Measurements from ENCODE around the gene EYA2. TPM values are rescaled to one million over a fixed set of nuclear protein-coding genes. Genes with fewer than 3 reads are reported as not detected.

EYA2 gene
- total and polyA plus RNA-seq, 2 donors = 0.70 to 2.2 TPM

DNA sequence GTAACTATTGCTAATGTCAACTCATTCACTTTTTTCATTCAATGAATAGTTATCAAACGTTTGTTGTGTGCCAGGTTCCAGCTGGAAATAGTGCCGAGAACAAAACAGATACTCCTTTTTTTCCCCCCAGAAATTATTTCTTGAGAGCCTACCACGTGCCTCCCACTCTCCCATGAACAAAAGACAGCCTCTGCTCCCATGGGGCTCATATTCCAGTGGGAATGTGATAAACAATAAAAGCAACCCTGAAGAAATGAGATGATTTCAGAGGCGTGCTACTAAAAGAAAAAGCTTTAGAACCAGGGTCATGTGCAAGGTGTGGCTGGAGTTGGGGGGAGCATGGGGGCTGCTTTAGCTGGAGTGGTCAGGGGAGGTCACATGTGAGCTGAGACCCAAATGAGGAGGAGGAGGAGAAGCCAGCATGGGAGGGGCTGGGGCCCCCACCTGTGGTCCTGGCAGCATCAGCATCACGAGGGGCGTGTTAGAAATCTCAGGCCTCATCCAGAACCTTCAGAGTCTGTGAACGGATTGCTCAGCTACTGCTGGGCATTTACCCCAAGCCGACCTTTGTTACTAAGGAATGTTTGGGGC, 157.4 kb downstream of the EYA2 start:
- Histone ChIP-seq H3K4me3 (ENCODE audit: low read depth, low read length) (no peak overlapping the region), H3K36me3 (ENCODE audit: insufficient read depth) (no peaks in the 10 kb centered on the region), H3K27ac (ENCODE audit: low read depth) (no peak overlapping the region), H3K4me1 (ENCODE audit: insufficient read depth) (no peaks in the 10 kb centered on the region)
- WGBS = 44% methylated on average over 8 of the region's 8 CpGs
- no peak for DNase-seq (ENCODE audit: extremely low spot score)

- no peak for DNase-seq (ENCODE audit: extremely low spot score)
- no peaks in the 10 kb centered on the region for H3K4me1 ChIP-seq (ENCODE audit: insufficient read depth)
- no peaks in the 10 kb centered on the region for H3K36me3 ChIP-seq (ENCODE audit: insufficient read depth)
- no peak overlapping the region for H3K27ac ChIP-seq (ENCODE audit: low read depth)
- no peak overlapping the region for H3K4me3 ChIP-seq (ENCODE audit: low read depth, low read length)
- 94% methylated on average over 5 of the region's 5 CpGs for WGBS
These were observed 159.9 kb downstream of the EYA2 start for GRCh38 chr20:47054506-47054905.

DNA sequence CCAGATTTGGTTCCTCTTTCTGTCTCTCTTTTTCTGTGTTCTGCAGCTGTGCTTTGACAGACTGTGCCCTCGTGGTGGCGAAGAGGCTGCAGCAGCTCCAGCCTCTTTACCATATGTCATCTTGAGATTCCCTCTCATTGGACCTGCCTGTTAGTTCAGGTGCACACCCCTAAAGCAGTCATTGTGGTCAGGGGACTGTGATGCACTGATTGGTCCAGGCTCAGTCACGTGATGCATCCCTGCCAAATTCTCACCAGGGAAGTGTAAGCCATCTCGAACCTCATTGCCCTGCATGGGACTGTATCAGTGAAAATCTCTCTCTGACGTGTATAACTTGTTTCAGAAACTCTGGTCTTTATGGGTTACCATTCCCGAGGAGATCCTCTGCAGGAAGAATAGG, 160.3 kb downstream of the EYA2 start:
- H3K4me3 ChIP-seq (ENCODE audit: low read depth, low read length) = no peak overlapping the region
- no peak overlapping the region for H3K27ac ChIP-seq (ENCODE audit: low read depth)
- DNase-seq (ENCODE audit: extremely low spot score) = no peak
- no peaks in the 10 kb centered on the region for H3K4me1 ChIP-seq (ENCODE audit: insufficient read depth)
- 78% methylated on average over 6 of the region's 6 CpGs for WGBS
- no peaks in the 10 kb centered on the region for H3K36me3 ChIP-seq (ENCODE audit: insufficient read depth)

DNA sequence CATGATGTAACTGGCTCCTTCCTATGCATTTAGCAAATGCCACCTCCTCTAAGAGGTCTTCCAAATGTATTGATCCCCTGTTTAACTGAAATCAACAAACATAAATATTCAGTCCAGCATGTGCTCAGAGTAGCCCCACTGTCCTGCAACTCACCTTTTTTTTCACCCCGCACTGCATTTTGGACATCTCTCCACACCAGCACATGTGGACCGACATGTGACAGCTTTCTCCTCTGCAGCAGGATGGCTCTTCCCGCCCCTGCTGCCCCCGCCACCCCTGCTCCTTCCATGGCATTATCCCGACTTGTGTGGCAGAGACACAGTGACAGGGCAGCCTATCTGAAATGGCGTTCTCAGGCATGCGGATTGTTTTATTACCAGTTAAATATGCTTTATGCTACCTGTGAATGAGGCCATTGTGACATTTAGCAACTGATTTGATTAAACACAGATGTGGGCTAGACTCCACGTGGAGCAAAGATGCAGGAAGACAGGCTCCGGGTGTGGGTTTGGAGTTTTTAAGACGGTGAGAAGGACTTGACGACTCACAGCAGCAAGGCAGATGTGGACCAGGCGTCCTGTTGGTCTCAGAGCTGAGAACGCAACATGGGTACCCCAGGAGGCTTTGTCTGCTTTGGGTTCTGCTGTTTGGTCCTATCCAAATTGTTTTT, 161.2 kb downstream of the EYA2 start:
- 32% methylated on average over 13 of the region's 13 CpGs for WGBS
- H3K27ac ChIP-seq (ENCODE audit: low read depth) = no peak overlapping the region
- no peak overlapping the region for H3K4me3 ChIP-seq (ENCODE audit: low read depth, low read length)
- no peak for DNase-seq (ENCODE audit: extremely low spot score)
- no peaks in the 10 kb centered on the region for H3K36me3 ChIP-seq (ENCODE audit: insufficient read depth)
- no peaks in the 10 kb centered on the region for H3K4me1 ChIP-seq (ENCODE audit: insufficient read depth)

DNA sequence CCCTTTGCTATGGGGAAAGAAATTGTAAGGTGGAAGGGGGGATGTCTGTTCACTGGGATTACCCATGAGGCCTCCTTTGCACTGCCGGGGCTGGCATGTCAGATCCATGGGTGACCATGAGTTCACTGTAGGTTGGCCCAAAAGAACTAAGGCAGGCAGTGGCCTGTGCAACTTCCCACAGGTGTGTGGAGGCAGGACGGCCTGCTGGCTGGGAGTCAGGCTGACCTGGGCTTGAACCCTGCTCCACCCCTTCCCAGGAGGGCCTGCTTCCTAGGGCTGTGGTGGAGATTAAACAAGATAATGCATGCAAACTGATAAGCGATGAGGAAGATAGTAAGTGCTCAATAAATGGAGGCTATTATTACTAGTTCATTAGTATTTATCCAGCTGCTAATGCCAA, 163.0 kb downstream of the EYA2 start:
- WGBS = 59% methylated on average over 3 of the region's 3 CpGs
- H3K4me1 ChIP-seq (ENCODE audit: insufficient read depth) = no peaks in the 10 kb centered on the region
- H3K27ac ChIP-seq (ENCODE audit: low read depth) = no peak overlapping the region
- DNase-seq (ENCODE audit: extremely low spot score) = no peak
- no peaks in the 10 kb centered on the region for H3K36me3 ChIP-seq (ENCODE audit: insufficient read depth)
- H3K4me3 ChIP-seq (ENCODE audit: low read depth, low read length) = no peak overlapping the region

- H3K27ac ChIP-seq (ENCODE audit: low read depth) = no peak overlapping the region
- WGBS = 86% methylated on average over 4 of the region's 4 CpGs
These were observed 163.6 kb downstream of the EYA2 start for GRCh38 chr20:47058236-47058635.

DNA sequence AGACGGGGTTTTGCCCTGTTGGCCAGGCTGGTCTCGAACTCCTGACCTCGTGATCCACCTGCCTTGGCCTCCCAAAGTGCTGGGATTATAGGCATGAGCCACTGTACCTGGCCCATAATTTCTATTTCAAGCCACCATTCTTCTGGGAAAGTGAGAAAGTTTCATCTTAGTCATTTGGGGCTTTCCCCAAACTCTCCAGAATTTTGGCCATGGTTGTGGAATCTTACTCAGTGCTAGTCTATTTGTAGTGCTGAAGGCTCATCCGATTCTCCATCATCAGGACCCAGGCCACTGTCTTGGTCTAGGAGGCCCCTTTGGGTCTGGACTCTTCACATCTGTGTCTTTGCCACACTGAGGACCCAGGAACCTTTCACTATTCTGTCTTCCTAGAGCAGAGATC, 164.9 kb downstream of the EYA2 start:
- Histone ChIP-seq H3K27ac (ENCODE audit: low read depth) (no peak overlapping the region), H3K4me1 (ENCODE audit: insufficient read depth) (no peaks in the 10 kb centered on the region), H3K4me3 (ENCODE audit: low read depth, low read length) (no peak overlapping the region), H3K36me3 (ENCODE audit: insufficient read depth) (no peaks in the 10 kb centered on the region)
- no peak for DNase-seq (ENCODE audit: extremely low spot score)
- WGBS = 91% methylated on average over 4 of the region's 4 CpGs

More at GRCh38 chr20:47058236-47058635, 163.6 kb downstream of the EYA2 start:
- no peak for DNase-seq (ENCODE audit: extremely low spot score)
- Histone ChIP-seq H3K4me3 (ENCODE audit: low read depth, low read length) (no peak overlapping the region), H3K36me3 (ENCODE audit: insufficient read depth) (no peaks in the 10 kb centered on the region), H3K4me1 (ENCODE audit: insufficient read depth) (no peaks in the 10 kb centered on the region)

DNA sequence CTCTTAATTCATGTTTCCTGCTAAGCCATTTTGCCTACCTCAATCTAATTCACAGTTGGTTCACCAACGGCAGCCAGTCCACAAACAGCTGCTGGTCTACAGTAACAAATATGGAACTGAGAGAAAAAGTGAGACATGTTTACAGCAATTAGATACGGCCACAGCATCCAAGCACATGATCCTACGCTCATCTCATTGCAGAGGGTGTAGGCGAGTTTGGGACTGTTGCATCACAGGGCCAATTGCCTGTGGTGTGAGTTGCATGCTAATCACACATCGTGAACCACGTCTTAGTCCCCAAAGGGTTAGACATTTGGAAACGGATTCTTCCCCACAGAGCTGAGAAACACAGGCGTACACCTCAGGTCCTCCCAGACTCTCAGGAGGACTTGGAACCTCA, 166.9 kb downstream of the EYA2 start:
- 92% methylated on average over 8 of the region's 8 CpGs for WGBS
- no peak overlapping the region for H3K4me3 ChIP-seq (ENCODE audit: low read depth, low read length)
- DNase-seq (ENCODE audit: extremely low spot score) = no peak
- no peaks in the 10 kb centered on the region for H3K36me3 ChIP-seq (ENCODE audit: insufficient read depth)
- H3K27ac ChIP-seq (ENCODE audit: low read depth) = no peak overlapping the region
- H3K4me1 ChIP-seq (ENCODE audit: insufficient read depth) = no peaks in the 10 kb centered on the region

DNA sequence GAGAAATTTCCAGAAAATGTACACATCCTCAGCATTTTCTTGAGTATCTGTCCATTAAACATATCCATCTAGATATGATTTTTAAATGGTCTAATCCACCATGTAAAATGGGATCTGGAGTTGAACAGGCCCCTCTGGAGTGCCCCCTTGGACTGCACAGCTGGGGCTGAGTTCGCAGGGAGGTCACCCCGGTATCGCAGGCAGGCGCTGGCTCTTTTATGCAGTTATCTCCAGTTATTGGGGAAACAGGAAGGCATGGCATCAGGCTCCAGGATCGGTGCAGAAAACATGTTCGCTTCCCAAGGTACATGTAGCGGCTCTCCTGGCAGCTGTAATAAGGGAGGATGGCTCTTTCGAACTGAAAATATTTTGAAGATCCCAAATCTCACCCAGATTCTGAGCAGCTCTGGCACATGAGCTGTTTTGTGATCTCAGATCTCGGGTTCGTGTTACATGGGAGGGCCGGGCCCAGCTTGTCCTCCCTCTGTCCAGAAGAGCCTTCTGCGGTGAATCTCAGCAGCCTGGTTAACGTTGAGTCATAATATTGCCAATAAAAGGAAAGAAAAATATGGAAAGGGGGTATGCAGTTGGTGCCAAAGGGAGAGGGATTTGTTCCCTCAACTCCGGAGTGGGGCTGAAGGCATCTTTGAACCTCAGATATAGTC, 167.7 kb downstream of the EYA2 start:
- no peaks in the 10 kb centered on the region for H3K4me1 ChIP-seq (ENCODE audit: insufficient read depth)
- H3K36me3 ChIP-seq (ENCODE audit: insufficient read depth) = no peaks in the 10 kb centered on the region
- no peak overlapping the region for H3K4me3 ChIP-seq (ENCODE audit: low read depth, low read length)
- 51% methylated on average over 14 of the region's 14 CpGs for WGBS
- H3K27ac ChIP-seq (ENCODE audit: low read depth) = no peak overlapping the region
- no peak for DNase-seq (ENCODE audit: extremely low spot score)

GRCh38 chr20:47063407-47063806, 168.8 kb downstream of the EYA2 start:
- Histone ChIP-seq H3K36me3 (ENCODE audit: insufficient read depth) (no peaks in the 10 kb centered on the region), H3K4me1 (ENCODE audit: insufficient read depth) (no peaks in the 10 kb centered on the region), H3K4me3 (ENCODE audit: low read depth, low read length) (no peak overlapping the region), H3K27ac (ENCODE audit: low read depth) (no peak overlapping the region)
- DNase-seq (ENCODE audit: extremely low spot score) = no peak
- 36% methylated on average over 2 of the region's 2 CpGs for WGBS

DNA sequence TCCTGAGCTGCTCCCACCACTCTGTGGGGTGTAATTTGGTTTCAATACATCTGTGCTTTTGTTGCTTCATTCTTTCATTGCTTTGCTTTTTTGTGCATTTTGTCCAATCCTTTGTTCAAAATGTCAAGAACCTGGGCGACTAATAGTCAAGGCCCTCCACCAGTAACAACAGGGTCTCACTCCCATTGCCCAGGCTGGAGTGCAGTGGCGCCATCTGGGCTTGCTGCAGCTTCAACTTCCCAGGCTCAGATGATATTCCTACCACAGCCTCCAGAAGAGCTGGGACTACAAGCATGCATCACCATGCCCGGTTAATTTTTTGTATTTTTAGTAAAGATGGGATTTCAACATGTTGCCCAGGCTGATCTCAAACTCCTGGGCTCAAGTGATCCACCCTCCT, 169.2 kb downstream of the EYA2 start:
- Histone ChIP-seq H3K36me3 (ENCODE audit: insufficient read depth) (no peaks in the 10 kb centered on the region), H3K4me1 (ENCODE audit: insufficient read depth) (no peaks in the 10 kb centered on the region), H3K27ac (ENCODE audit: low read depth) (no peak overlapping the region), H3K4me3 (ENCODE audit: low read depth, low read length) (no peak overlapping the region)
- 85% methylated on average over 3 of the region's 3 CpGs for WGBS
- DNase-seq (ENCODE audit: extremely low spot score) = no peak

- H3K36me3 ChIP-seq (ENCODE audit: insufficient read depth) = no peaks in the 10 kb centered on the region
- H3K27ac ChIP-seq (ENCODE audit: low read depth) = no peak overlapping the region
- H3K4me1 ChIP-seq (ENCODE audit: insufficient read depth) = no peaks in the 10 kb centered on the region
- H3K4me3 ChIP-seq (ENCODE audit: low read depth, low read length) = no peak overlapping the region
- DNase-seq (ENCODE audit: extremely low spot score) = no peak
- WGBS = 66% methylated on average over 4 of the region's 4 CpGs
These were observed 172.0 kb downstream of the EYA2 start for GRCh38 chr20:47066484-47067270.

DNA sequence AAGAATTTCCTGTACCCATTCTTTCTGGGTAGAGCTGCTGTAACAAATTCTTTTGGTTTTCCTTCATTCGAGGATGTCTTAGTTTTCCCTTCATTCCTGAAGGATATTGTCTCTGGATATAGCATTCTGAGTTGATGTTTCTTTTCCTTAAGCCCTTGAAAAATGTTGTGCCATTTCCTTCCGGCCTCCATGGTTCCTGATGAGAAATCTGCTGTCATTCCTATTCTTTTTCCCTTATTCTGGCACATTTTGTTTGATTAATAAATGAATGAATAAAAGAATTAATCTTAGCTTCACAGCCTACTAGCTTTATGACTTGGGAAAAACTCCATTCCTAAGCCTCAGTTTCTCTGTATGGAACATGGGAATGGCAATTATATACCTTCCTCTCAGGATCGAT, 173.1 kb downstream of the EYA2 start:
- 96% methylated on average over 3 of the region's 3 CpGs for WGBS

DNA sequence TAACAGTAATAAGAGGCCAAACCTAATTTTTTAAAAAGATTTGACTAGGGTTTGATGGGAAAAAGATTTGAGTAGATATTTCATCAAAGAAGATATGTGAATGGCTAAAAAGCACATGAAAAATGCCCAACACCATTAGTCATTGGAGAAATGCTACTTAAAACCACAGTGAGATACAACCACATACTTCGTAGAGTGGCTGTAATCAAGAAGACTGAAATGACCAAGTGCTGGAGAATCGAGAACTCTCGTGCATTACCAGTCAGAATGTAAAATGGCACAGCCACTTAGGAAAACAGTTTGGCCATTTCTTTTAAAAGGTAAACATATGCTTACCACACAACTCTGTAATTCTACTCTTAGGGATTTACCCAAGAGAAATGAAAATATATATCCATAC, 175.5 kb downstream of the EYA2 start:
- 91% methylated on average over 3 of the region's 3 CpGs for WGBS
- no peaks in the 10 kb centered on the region for H3K4me1 ChIP-seq (ENCODE audit: insufficient read depth)
- no peaks in the 10 kb centered on the region for H3K36me3 ChIP-seq (ENCODE audit: insufficient read depth)
- H3K27ac ChIP-seq (ENCODE audit: low read depth) = no peak overlapping the region
- no peak for DNase-seq (ENCODE audit: extremely low spot score)
- H3K4me3 ChIP-seq (ENCODE audit: low read depth, low read length) = no peak overlapping the region

More for the DNA sequence above, 173.1 kb downstream of the EYA2 start:
- Histone ChIP-seq H3K36me3 (ENCODE audit: insufficient read depth) (no peaks in the 10 kb centered on the region), H3K4me1 (ENCODE audit: insufficient read depth) (no peaks in the 10 kb centered on the region), H3K27ac (ENCODE audit: low read depth) (no peak overlapping the region), H3K4me3 (ENCODE audit: low read depth, low read length) (no peak overlapping the region)
- no peak for DNase-seq (ENCODE audit: extremely low spot score)

Data from urinary bladder (tissue), 4 donors.